Stimulated activated CD8-positive, alpha-beta memory T cell treated with anti-CD3 and anti-CD28 coated beads, Interleukin-4, amount 100 ng/mL, for 1 hour (primary cell): Measurements from ENCODE around the gene CACNA1G.

Experiments used
- DNase-seq, 2 donors: peaks; one replicate each; pipeline ENCODE4 v3.0.0-alpha.2; 2020; ENCODE audit warnings: low read depth in 2 of 2, low spot score in 1 of 2

Gene CACNA1G

DNA sequence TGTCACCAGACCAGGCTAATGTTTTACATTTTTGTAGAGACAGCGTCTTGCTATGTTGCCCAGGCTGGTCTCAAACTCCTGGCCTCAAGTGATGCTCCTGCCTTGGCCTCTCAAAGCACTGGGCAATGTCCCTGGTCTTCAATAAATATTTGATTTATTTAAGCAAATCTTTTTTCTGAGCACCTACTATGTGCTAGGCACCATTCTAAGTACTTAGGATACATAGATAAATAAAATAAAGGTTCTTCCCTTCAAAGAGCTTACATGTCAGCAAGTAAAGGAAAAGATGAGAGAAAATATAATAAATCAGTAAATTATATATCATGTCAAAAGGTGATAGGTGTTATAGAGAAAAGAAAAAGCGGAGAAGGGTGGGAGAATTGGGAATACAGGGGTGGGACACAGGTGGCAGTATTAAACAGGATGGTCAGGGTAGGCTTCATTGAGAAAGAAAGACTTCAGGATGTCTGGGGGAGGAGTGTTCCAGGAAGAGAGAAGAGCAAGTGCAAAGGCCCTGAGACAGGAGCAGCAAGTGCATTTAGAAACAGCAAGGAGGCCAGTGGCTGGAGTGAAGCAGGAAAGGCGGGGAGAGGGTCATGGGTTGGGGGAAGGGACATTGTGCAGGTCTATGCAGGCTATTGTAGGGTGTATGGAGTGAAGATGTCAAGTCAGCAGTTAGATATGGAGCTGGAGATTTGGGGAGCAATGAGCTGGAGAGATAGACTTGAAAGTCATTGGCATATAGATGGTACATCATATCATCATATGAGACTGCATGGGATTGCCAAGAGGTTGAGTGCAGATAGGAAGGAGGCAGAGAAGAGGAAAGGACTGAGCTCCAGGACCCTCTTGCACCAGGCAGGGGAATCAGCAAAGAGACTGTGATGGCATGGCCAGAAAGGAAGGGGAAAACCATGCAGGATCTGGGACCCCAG, 85.5 kb downstream of the CACNA1G start:
- no peak for DNase-seq

DNA sequence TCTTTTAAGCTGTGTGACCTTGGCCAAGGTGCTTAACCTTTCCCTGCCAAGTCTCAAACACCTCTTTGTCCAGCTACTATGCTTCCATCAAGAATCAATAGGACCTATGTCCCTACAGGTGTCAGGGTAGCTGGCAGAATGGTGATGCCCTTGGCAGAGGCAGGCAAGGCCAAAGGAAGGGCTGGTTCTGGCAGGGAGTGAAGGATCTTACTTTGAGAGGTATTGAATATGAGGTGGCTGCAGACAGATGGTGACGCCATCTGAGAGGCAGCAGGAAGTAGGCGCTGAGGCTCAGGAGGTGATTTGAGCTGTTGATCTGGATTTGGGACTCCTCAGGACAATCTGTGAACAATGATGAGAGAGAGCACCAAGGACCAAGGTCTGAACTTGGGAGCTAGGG, 86.7 kb downstream of the CACNA1G start:
- DNase-seq: no peak

DNA sequence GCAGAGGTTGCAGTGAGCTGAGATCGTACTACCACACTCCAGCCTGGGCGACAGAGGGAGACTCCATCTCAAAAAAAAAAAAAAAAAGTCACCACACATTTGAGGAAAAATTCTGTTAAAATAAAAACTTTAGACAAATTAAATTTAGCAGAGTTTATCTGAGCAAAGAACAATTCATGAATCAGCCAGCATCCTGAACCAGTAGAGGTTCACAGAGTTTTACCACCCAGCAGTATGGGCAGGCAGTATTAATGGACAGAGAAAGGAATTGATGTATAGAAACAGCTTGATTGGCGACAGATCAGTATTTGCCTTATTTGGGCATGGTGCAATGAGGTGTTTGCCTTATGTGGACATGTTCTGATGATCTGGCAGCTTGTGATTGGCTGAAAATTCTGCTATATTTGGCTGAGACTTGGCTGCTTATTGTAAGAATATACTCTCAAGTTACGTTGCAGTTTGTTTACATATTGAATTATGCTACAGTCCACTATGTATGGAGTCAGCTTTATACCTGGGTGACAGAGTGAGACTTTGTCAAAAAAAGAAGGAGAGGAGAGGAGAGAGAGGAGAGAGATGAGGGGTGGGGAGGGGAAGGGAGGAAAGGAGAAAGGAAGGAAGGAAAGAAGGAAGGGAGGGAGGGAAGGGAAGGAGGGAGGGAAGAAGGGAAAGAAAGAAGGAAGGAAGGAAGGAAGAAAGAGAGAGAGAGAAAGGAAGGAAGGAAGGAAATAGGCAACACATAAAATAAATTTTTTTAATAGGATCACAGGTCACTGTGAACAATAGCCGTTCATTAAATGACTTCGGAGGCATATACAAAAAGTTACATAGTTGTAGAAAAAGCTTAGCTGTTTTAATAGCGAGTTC, 88.8 kb downstream of the CACNA1G start:
- DNase-seq: no peak

DNA sequence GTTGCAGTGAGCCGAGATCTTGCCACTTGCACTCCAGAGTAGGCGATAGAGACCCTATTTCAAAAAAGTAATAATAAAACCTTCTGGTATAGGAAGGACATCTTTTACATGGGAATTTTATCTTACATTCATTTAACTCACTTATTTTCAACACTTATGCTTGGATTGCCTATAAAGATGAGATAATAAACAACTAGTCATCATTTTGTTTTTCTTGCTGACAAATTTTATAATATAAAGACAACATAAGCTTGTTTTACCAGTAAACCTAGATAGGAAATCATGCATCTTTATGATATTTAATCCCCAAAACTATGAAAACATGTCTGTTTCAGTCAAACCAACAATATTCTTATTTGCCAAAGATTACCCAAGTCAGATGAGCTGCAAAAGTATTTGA, 91.1 kb downstream of the CACNA1G start:
- DNase-seq: no peak

DNA sequence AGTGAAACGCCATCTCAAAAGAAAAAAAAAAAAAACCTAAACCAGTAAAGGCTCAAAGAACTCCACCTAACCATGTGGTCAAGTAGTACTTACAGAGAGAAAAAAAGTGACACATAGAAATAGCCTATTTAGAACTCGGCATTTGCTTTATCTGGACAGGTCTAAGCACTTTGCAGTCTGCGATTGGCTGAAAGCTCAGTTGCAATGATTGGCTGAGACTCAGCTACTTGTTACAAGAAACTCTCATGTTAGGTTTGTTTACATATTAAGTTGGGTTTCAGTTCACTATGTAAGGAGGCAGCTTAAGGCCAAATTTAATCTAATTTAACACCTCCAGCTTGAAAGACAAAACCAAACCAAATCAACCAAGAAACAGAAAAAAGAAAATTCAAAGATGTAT, 93.2 kb downstream of the CACNA1G start:
- DNase-seq: no peak

DNA sequence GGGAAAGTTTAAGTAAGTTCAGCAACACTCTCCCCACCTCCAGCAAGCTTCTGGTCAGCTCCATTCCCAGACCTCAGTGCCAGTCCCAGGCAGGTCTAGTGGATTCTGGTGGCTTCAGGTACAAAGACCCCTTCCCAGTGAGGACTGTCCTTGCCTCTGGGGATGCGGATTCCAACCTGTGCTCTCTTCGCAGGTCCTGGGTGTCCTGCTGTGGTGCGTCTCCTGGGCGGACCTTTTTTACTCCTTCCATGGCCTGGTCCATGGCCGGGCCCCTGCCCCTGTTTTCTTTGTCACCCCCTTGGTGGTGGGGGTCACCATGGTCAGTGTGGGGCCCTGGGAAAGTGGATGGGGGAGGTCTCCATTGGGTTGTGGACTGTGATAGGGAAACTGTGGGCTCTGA, 96.0 kb downstream of the CACNA1G start:
- no peak for DNase-seq

DNA sequence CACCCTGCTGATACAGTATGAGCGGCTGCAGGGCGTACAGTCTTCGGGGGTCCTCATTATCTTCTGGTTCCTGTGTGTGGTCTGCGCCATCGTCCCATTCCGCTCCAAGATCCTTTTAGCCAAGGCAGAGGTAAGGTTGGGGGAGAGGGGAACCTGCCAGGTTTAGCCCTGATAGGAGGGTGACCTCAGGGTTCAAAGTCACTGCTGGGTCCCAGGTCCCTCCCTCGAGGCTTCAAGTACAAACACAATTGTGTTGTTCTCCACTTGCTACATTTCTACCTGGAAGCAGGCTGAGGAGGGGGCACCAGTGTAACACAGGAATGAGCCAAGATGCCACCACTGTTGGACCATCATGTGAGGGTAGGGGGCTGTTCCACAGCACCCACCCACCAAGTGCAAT, 96.5 kb downstream of the CACNA1G start:
- DNase-seq: no peak

DNA sequence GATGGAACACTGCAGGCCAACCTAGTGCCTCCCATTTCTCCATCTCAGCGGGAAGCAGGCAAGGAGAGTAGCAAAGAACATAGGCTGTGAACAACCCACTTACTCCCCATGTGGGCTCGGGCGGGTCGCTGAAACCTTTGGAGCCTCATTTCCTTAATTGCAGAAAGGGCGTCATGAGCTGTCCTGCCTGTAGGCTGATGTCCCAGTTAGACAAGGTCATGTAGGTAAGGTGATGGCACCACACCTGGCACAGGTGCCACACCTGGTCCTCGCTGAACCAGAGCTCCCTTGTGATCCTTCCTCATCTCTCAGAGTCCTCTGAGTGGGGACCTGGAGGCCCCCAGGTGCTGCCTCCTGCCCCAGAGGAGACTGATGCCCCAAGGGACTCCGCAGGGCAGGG, 97.1 kb downstream of the CACNA1G start:
- no peak for DNase-seq

DNA sequence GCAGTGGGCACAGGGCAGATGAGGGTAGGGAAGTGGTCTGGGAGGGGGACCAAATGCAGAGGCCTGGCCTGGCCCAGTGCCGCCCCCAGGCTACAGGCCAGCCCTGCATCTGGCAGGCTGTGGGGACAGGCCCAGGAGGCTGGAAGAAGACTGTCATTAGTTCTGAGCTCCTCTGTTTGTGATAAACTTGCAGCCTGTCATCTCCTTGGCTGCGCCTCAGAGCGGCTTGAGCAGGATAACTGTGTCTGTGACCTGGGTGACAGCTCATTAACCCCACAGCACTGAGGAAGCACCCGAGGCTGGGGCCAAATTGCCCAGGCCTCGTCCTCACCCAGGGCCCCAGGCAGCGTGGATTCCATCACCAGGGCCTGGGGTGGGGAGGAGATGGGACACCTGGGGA, 98.1 kb downstream of the CACNA1G start:
- DNase-seq: no peak

DNA sequence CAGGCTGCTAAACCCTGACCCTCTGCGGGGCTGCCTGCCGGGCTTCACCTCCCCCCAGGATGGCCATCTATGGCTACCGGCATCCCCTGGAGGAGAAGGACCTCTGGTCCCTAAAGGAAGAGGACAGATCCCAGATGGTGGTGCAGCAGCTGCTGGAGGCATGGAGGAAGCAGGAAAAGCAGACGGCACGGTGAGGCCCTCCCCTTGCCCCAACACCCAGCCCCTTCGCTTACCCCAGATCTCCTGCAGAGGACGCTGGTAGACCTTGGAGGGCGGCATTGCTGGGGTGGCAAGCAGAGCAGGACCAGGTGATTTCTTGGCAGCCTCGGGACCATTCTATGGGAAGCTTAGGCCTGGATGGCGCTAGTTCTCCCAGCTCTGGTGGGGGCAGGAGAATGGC, 98.7 kb downstream of the CACNA1G start:
- DNase-seq: no peak

DNA sequence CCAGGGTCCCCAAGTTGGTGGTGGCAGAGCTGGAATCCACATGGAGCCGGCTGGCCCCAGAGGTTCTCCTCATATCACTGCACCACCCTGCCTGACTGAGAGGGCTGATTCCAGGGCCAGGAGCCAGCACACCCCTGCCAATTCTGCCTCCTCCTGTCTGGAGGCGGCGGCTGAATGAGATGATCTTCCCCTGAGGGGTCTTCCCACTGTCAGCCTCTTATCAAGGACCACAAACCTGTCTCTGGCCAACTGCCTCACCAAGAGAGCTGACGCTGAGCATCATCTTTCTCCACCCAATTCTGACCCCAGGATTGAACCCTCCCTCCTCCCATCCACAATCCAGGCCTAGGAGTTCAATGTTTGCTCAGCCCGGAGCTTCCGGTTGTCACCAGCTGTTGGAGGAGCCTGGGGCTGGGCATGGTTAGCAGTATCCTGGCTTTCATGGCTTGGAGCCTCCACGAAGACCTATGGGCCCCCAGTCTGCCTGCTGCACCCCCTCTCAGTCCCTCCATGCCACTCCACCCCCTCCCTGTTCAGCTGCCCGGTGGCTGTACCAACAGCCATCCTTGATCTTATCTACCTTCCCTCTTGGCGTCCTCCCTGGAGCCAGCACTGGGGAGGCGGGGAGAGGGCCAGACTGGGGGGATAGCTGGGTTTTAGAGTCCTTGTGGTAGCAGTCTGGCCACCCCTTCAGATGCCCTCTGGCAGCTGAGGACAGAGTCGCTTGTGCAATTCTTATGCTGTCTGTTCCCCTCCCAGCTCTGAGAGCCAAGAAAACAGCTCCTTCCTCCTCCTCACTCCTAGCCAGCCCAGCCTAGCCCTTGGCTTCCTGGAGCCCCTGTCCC, 99.7 kb downstream of the CACNA1G start:
- DNase-seq: no peak

DNA sequence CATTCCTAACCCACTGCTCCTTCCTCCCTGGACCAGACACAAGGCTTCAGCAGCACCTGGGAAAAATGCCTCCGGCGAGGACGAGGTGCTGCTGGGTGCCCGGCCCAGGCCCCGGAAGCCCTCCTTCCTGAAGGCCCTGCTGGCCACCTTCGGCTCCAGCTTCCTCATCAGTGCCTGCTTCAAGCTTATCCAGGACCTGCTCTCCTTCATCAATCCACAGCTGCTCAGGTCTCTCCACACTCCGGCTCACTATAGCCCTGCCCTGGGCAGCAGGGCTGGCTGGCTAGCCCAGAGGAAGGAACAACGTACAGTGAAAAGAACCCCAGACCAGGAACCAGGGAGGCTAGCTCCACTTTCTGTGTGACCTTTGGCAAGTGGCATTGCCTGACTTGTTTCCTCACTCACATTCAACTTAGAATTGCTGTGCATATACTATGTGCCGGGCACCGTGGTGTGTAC, 100.4 kb downstream of the CACNA1G start:
- DNase-seq: no peak

DNA sequence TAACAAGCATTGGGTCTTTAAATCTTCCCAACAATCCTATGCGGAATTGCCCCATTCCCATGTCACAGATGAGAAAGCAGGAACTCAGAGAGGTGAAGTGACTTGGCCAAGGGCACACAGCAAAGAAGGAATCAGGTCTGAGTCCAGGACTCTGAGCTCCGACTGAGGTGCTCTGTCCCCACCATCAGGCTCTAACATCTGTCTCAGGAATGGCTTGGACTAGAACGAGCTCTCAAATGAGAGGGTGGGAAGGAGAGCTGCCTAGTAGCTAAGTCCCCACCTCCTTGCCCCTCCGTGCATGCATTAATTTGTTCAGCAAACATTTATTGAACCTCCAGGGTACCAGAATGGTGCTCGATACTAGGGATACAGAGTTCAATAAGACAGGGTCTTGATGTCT, 100.8 kb downstream of the CACNA1G start:
- DNase-seq: no peak

DNA sequence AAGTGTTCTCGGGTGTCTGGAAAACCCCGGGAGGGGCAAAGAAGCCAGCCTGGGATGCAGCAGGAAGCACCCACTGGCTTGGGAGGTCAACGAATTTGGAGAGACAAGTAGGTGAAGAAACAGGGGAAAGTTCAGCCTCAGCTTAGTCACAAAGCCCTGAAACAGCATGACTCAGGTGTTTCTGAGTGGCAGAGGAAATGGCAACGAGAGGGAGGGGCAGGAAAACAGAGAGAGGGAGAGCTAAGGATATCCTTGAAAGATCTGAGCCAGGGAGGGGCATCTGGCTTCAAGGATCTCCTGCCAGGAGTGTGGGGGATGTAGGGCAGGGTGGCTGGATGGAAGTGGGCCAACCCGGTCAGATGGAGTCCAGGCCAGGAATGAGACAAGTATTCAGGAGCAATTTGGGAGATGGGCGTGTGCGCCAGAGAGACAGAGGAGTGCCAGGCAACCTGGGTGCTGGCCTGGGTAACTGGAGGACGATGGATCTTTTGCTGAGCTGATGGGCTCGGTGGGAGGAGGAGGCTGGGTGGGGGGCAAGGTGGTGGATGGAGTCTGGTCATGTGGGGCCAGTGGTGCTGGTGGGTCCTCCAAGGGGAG, 101.4 kb downstream of the CACNA1G start:
- no peak for DNase-seq

DNA sequence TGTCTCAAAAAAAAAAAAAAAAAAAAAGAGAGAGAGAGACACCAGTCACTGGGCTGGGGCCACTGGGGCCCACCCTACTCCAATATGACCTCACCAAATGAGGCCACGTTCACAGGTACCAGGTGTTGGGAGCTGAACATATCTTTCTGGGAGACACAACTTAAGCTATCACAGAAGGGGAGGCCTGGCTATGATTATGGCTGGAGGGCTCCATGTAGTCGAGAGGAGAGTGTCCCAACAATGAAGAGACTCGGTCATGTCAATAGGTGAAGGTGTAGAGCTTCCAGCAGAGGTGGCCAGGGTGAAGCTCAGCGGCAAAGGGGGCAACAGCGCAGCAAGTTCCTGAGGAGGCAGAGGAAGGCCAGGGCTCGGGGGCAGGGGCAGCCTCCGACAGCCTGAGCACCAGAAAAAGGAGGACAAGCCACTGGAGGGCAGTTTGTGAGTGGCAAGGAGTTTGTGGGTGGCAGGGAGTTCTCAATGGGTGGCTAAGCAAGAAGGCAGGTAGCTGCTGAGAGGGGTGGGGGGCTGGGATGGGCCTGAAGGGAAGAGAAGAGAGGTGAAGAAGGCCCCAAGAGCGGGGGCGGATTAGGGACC, 102.2 kb downstream of the CACNA1G start:
- no peak for DNase-seq

DNA sequence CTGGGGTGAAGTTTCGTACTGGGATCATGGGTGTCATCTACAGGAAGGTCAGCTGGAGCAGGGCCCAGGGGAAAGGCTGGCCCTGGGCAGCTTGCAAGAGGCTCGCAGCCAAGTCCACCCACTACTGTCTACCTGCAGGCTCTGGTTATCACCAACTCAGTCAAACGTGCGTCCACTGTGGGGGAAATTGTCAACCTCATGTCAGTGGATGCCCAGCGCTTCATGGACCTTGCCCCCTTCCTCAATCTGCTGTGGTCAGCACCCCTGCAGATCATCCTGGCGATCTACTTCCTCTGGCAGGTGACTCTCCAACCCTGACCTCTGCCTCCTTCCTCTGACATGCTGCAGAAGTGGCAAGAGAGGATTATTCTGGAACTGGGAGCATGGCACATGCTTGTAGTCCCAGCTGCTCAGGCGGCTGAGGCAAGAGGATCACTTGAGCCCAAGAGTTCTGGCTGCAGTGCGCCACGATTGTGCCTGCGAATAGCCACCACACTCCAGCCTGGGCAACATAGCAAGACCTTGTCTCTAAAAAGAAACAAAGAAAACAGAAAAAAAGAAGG, 103.4 kb downstream of the CACNA1G start:
- no peak for DNase-seq

DNA sequence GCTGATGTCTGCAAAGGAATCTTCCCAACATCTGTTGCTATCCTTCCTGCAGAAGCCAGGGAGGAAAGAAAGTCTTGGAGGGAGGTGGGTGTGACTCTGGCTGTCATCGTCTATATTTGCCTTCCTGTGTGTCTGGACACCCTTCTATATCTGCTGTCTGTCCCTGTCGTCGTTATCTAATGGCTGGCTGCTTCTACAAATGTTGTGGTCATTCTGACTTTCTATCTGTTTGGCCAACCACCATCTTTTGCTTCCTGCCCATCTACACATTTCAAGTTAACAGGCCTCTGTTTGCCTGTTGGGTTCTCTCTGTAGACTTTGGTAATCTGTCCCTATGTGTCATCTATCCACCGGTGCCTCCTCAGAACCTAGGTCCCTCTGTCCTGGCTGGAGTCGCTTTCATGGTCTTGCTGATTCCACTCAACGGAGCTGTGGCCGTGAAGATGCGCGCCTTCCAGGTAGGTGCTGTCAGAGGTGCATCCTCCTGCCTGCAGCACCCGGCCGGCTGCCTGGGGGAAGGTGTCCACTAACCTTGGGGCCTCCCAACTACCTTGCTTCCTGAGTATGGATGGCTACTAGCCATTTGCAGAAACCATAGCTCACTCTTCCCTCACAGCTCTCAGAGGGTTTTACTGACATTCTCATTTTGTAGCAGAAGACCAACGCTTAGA, 104.4 kb downstream of the CACNA1G start:
- DNase-seq: no peak

DNA sequence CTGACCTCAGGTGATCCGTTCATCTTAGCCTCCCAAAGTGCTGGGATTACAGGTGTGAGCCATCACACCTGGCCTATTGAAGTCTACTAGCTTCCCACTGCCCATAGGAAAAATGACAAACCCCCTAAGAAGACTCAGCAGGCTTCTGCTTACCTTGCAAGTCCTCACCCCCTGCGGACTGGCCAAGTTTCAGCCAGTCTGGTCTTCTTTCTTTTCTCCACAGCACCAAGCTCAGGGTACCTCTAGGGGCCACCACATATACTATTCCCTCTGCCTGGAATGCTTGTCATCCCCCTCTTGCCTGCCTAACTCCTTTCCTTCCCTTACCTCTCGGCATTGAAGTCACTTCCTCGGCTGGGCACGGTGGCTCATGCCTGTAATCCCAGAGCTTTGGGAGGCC, 105.3 kb downstream of the CACNA1G start:
- DNase-seq: no peak

DNA sequence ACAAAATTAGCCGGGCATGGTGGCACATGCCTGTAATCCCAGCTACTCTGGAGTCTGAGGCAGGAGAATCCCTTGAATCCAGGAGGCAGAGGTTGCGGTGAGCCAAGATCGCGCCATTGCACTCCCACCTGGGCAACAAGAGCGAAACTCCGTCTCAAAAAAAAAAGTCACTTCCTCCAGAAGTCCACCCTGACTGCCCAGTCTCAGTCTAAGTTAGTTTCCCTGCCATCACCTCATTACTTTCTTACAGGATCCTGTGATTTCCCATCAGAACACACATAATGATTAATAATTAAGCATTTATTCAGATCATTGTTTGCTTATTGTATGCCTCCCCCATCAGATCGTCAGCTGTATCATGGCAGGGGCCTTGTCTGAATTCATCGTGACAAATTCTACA, 105.8 kb downstream of the CACNA1G start:
- no peak for DNase-seq
